Activated CD4-positive, alpha-beta T cell treated with anti-CD3 and anti-CD28 coated beads, Interleukin-10, Interleukin-2, amounts not matched to agents 100 ng/mL and 50 ng/mL, durations not matched to agents 16 hours and 8 hours (primary cell): ENCODE data around the gene DIP2C.
"Not testable (repeated sequence)": the region's sequence is repeated elsewhere in the genome, so short reads cannot be mapped to it uniquely, and the experiment has no call there.

Experiments used
- DNase-seq: peaks from one replicate; pipeline ENCODE4 v3.0.0-alpha.2; 2020

The DIP2C gene

GRCh38 chr10:427761-428519 lies 261.5 kb downstream of the DIP2C start:
- no peak for DNase-seq

GRCh38 chr10:425365-425764 lies 264.1 kb downstream of the DIP2C start:
- DNase-seq, result peak; percentile 10

GRCh38 chr10:424724-425123 lies 264.7 kb downstream of the DIP2C start:
- DNase-seq, result not testable (repeated sequence)

GRCh38 chr10:423178-423577 lies 266.3 kb downstream of the DIP2C start:
- DNase-seq, result no peak

- no peak for DNase-seq
These were observed 266.8 kb downstream of the DIP2C start for GRCh38 chr10:422675-423074.

- no peak for DNase-seq
These were observed 267.2 kb downstream of the DIP2C start for GRCh38 chr10:422241-422640.

- DNase-seq, result no peak
These were observed 268.3 kb downstream of the DIP2C start for GRCh38 chr10:421170-421569.

- no peak for DNase-seq
These were observed 269.0 kb downstream of the DIP2C start for GRCh38 chr10:420154-421121.

- no peak for DNase-seq
These were observed 270.6 kb downstream of the DIP2C start for GRCh38 chr10:418894-419293.

GRCh38 chr10:418226-418625 lies 271.2 kb downstream of the DIP2C start:
- DNase-seq, result no peak

GRCh38 chr10:416091-416515 lies 273.4 kb downstream of the DIP2C start:
- no peak for DNase-seq

- DNase-seq, result no peak
These were observed 275.8 kb downstream of the DIP2C start for GRCh38 chr10:413662-414071.

GRCh38 chr10:412109-412508 lies 277.4 kb downstream of the DIP2C start:
- DNase-seq, result no peak

- DNase-seq, result no peak
These were observed 277.9 kb downstream of the DIP2C start for GRCh38 chr10:411603-412002.

GRCh38 chr10:409408-410040 lies 279.9 kb downstream of the DIP2C start:
- DNase-seq, result no peak

GRCh38 chr10:408236-408635 lies 281.2 kb downstream of the DIP2C start:
- no peak for DNase-seq

- no peak for DNase-seq
These were observed 282.5 kb downstream of the DIP2C start for GRCh38 chr10:406976-407375.

- no peak for DNase-seq
These were observed 283.8 kb downstream of the DIP2C start for GRCh38 chr10:405648-406047.

- DNase-seq, result no peak
These were observed 284.5 kb downstream of the DIP2C start for GRCh38 chr10:404991-405390.

GRCh38 chr10:404346-404745 lies 285.1 kb downstream of the DIP2C start:
- no peak for DNase-seq

- DNase-seq, result no peak
These were observed 290.5 kb downstream of the DIP2C start for GRCh38 chr10:398954-399353.

- DNase-seq, result no peak
These were observed 292.0 kb downstream of the DIP2C start for GRCh38 chr10:397321-398068.
